Measurements from ENCODE around the gene PRKCZ.

PRKCZ gene

GRCh38 chr1:2181752-2182151, 131.5 kb downstream of the PRKCZ start:
- no peak for DNase-seq

GRCh38 chr1:2182376-2182775, 132.2 kb downstream of the PRKCZ start:
- DNase-seq: no peak

DNA sequence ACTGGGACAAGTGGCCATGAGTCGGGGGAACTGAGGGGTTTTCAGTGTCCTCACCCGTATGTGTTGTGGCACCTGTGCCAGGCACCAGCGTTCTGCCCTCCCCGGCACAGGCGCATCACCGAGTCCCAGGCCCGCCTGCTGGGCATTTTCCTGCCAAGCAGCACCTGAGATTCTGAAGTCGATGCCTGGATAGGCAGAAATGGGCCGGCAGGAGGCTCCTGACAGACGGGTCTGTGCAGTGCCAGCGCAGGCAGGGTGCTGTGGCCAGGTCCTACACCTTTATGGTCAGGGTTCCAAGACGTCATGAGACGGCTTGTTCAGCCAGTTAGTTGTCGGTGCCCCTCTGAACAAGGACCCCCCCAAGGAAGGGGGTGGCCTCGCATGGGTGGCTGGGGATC, 133.7 kb downstream of the PRKCZ start:
- DNase-seq: no peak

- DNase-seq: no peak
Observed at GRCh38 chr1:2184531-2184930, 134.3 kb downstream of the PRKCZ start.

DNA sequence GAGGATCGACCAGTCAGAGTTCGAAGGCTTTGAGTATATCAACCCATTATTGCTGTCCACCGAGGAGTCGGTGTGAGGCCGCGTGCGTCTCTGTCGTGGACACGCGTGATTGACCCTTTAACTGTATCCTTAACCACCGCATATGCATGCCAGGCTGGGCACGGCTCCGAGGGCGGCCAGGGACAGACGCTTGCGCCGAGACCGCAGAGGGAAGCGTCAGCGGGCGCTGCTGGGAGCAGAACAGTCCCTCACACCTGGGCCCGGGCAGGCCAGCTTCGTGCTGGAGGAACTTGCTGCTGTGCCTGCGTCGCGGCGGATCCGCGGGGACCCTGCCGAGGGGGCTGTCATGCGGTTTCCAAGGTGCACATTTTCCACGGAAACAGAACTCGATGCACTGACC, 134.7 kb downstream of the PRKCZ start:
- no peak for DNase-seq

DNA sequence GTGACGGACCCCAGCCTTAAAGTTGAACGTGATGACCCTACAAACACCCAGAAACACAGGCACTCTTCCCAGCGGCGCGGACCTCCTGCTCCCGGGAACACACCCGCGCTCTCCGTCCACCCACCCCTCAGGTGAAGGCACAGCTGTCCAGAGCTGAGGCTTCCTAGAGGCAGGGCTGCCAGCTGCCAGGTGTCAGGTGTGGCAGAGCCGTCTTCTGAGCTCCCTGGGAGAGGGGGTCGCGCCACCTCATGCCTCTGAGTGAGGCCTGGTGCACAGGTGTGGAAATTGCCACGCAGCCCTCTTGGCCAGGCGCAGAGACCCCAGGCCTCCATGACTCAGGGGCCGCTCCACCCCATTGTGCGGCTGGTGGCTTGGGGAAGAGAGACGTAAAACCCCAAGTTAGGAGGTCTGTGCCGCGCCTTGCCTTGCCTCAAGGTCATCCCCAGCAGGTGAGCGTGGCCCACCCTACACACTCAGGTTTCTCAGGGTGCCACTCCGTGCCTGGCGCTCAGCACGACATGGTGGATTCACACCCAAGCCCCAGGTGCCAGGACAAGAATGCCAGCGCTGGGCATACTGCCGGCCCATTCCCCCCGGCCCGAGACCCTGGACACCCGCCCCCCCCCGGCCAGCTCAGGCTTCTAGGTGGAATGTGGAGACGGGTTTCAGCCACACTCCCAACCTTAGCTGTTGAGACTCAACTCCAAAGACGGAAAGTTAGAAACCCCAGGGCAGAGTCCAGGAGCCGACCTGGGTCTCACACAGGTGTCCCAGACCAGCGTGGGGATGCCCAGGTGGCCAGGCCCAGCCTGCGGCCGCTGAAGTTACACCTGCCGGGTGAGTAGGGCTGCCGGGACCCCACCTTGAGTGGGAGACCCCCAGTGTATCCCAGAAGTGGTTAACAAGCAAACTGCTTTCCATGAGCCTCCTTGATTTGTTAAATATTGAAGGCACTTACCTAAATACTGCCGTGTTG, 136.0 kb downstream of the PRKCZ start:
- DNase-seq: no peak

DNA sequence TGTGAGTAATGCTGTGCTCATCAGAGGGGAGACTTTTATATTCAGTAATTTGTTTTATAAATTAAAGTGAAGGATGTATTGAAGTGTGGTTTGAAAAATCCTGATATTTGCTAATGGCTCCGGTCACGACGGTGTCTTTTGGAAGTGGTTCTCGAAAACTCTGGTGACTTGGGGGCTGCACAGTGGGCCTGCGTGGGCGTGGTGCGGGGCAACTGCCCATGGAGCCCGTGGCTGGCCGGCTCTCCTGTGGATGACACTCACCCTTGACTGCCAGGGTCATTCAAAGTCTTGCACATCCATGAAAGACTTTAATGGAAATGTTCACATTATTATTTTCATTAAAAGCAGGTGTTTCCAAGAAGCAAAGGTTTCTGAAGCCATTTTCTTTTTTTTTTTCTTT, 136.7 kb downstream of the PRKCZ start:
- no peak for DNase-seq

DNA sequence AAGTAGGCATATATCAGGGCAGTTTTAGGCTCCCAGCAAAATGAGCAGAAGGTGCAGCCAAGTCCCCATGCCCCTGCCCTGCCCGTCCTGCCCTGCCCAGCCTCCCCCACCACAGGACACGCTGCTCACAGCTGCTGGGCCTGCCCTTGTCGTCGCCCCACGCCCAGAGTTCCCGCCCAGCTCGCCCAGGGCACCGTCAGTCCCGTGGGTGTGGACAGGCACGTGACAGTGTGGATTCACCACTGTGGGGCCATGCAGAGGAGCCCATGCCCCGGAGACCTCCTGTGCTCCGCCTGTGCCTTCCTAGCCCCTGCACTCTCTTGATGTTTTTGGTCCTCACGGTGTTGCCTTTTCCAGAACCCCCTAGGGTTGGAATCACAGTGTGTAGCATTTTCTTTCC, 137.4 kb downstream of the PRKCZ start:
- no peak for DNase-seq

DNA sequence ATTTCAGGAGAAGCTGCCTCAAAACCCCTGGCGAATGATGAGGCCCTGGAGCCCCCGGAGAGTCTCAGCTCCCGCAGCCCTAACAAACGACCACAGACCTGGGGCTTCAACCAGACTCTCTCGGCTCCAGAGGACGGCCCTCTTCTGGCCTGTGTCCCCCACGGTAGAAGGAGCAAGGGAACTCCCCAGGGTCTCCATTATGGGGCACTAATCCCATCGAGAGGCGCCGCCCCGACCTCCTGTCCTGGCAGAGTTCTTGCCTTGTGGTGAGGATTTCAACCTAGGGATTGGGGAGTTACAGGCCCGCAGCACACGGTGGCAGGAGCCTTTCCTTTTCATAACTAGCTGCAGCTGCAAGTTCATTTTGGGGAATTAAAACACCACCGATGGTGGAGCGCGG, 138.1 kb downstream of the PRKCZ start:
- no peak for DNase-seq

- peak; percentile 95 for DNase-seq
Observed at GRCh38 chr1:2189459-2190425, 139.5 kb downstream of the PRKCZ start.

- no peak for DNase-seq
Observed at GRCh38 chr1:2190491-2190976, 140.3 kb downstream of the PRKCZ start.

DNA sequence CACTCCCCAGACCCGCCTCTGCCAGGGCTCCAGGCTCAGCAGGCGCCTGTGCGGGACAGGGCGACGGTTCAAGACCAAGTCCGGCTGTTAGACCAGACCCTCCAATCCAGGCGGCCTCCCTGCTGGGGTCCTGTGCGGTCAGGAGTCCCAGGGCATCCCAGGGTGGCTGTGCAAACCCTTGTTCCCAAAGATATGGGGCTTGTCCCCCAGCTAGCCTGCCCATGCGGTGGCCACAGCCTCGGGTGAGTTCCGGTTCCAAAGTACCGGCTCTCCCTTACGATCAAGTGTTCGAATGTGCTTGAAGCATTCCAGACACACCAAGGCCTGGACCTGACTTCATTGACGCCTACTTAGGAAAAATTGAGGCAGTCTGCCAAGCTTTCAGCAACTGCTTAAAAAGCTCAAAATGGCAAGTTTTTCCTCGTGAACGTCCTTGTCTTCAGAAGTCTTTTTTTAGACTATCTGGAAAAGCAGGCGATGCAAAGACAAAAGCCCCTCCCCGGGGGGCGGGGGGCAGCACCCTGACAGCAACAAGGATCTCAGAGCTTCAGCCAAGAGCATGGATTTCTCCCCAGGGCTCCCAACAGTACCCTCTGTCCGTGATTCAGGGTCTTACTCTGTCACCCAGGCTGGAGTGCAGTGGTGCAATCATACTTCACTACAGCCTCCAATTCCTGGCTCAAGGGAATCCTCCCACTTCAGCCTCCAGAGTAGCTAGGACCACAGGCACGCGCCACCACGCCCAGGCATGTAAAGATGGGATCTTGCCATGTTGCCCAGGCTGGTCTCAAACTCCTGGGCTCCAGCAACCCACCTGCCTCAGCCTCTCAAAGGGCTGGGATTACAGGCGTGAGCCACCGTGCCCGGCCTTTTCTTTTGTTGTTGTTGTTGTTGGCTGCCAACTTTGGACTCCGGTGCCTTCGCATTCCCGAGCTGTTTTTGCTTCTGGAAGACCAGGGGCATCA, 142.1 kb downstream of the PRKCZ start:
- no peak for DNase-seq

- no peak for DNase-seq
Observed at GRCh38 chr1:2193514-2194281, 143.5 kb downstream of the PRKCZ start.

GRCh38 chr1:2194319-2194897, 144.2 kb downstream of the PRKCZ start, which contains the start of gene FAAP20:
FAAP20 (minus strand) TSS chr1:2194772; CDS start chr1:2194749, 23 bp downstream.
- no peak for DNase-seq

- DNase-seq: peak; percentile 72
Observed at GRCh38 chr1:2194898-2195673, 144.9 kb downstream of the PRKCZ start.

GRCh38 chr1:2195785-2196184, 145.6 kb downstream of the PRKCZ start:
- no peak for DNase-seq

DNA sequence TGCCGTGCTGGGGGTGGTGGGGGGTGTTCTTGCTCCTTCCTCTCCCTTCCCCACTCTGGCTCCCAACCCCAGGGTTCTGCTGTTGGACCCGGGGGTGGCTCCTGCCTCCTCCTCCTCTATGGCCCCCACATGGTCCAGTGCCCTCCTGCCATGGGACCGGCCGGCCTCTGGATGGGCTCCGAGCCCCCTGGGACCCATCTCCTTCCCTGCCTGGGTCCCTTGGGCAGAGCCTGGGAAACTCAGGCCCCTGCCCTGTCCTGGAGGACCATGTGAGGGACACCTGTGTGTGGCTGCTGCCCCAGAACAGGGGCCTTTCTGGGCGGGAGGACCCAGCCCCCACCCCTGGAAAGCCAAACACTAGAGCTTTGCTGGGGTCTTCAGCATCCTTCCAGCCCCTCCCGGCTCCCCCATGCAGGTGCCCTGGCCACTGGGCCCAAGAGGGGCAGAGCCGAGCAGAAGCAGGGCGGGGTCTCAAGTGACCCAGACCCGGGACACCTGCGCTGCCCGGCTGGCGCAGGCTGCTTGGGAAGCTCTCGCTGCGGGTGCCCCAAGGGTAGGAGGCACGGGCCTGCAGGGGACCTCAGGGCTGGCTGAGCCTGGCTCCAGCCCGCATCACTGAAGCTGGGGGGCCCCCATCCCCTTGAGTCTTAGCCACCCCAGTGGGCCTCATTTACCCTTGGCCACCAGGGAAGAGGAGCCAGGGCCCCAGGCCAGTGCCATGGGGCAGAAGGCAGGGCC, 146.9 kb downstream of the PRKCZ start:
- no peak for DNase-seq

DNA sequence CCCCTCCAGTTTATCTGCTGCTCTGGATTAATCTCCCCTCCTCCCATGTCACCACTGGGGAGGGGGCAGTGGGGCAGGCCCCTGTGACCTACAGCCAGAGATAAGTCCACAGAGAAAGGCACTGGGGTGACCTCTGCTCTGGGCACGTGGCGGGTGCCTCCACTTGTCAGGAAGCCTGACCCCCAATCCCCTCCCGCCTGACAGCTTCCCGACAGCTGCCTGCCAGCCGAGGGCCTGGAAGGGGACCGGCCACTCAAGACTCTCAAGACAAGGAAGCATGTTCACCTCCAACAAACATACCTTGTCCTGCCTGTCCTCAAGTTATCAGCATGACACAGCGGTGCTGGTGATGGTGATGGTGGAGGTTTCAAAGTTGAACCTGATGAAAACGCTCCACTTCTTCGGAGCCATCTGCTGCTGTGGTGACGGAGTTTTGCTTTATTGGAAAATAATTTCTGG, 147.5 kb downstream of the PRKCZ start:
- no peak for DNase-seq

DNA sequence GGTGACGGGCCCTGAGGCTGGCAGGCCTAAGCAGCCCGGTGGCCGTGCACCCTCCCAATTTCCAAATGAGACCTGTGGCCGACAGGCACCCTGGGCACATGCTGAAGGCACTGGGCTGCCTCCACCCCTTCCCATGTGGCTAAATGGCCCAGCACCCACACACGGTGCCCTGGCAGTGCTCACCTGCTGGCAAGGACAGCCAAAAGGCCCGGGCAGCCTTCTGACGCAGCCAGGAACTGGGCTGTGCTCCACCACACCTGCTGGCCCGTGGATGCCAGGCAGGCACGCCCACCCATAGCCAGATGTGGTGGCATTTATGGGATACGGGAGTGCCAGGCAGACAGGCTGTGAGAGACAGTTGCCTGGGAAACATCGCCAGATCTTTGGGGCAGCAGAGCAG, 148.4 kb downstream of the PRKCZ start:
- no peak for DNase-seq

All from NCI-H446 treated with DMSO at 0.1 percent for 48 hours (cell line).